Stimulated activated CD4-positive, alpha-beta T cell treated with anti-CD3 and anti-CD28 coated beads, Interleukin-12 subunit alpha, Interleukin-12 subunit beta, amount 100 ng/mL, for 24 hours (primary cell): ENCODE data around the gene CDKN1A.

Experiments used
- DNase-seq, 2 experiments: peaks; one replicate each; pipeline ENCODE4 v3.0.0-alpha.2; 2020; ENCODE audit warnings: low read depth in 2 of 2

The CDKN1A gene

GRCh38 chr6:36677059-36677749 lies 1.3 kb upstream of the CDKN1A start:
- no peak for DNase-seq

GRCh38 chr6:36677753-36678487 lies 594 bp upstream of the CDKN1A start:
- DNase-seq: no peak

GRCh38 chr6:36679043-36679833 lies 724 bp downstream of the CDKN1A start:
- DNase-seq: no peak

- DNase-seq: peak in 1 of 2 experiments; percentile 52
These were observed 4.0 kb downstream of the CDKN1A start for GRCh38 chr6:36682328-36683144.

GRCh38 chr6:36683145-36683655 lies 4.7 kb downstream of the CDKN1A start:
- DNase-seq: no peak

GRCh38 chr6:36683656-36684446 lies 5.3 kb downstream of the CDKN1A start:
- DNase-seq: no peak

GRCh38 chr6:36684447-36684812 lies 5.9 kb downstream of the CDKN1A start:
- no peak for DNase-seq

DNA sequence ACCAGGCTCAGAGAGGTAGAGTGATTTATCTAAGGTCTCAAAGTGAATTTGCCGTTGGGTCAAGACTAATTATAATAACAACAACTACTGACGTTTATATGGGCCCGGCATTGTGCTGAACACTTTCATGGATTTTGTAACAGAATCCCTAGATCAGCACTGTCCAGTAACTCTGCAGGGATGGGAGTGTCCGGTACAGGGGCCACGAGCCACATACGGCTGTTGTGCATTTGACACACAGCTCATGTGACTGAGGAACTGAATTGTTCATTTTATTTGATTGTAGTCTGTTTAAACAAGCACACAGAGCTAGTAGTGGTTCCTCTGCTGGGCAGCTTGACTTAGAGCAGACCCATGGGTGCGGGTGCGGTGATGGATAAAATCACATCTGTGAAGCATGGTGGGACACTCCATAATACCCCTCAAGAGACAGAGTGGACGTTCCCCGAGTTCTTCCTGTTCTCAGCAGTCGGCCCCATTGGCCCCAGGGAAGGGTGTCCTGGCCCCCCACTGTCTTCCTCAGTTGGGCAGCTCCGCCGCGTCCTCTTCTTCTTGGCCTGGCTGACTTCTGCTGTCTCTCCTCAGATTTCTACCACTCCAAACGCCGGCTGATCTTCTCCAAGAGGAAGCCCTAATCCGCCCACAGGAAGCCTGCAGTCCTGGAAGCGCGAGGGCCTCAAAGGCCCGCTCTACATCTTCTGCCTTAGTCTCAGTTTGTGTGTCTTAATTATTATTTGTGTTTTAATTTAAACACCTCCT lies 6.8 kb downstream of the CDKN1A start:
- DNase-seq: no peak

GRCh38 chr6:36685926-36686667 lies 7.6 kb downstream of the CDKN1A start:
- DNase-seq: no peak

DNA sequence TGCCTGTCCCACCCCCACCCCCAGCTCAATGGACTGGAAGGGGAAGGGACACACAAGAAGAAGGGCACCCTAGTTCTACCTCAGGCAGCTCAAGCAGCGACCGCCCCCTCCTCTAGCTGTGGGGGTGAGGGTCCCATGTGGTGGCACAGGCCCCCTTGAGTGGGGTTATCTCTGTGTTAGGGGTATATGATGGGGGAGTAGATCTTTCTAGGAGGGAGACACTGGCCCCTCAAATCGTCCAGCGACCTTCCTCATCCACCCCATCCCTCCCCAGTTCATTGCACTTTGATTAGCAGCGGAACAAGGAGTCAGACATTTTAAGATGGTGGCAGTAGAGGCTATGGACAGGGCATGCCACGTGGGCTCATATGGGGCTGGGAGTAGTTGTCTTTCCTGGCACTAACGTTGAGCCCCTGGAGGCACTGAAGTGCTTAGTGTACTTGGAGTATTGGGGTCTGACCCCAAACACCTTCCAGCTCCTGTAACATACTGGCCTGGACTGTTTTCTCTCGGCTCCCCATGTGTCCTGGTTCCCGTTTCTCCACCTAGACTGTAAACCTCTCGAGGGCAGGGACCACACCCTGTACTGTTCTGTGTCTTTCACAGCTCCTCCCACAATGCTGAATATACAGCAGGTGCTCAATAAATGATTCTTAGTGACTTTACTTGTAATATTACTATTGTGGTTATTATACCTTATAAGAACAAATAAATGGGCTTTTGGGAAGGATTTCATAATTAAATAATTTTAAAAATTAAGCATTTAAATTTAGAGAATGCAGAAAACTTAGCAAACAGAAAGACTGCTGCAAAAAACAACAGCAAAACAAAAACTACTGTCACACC lies 8.4 kb downstream of the CDKN1A start:
- DNase-seq: no peak

DNA sequence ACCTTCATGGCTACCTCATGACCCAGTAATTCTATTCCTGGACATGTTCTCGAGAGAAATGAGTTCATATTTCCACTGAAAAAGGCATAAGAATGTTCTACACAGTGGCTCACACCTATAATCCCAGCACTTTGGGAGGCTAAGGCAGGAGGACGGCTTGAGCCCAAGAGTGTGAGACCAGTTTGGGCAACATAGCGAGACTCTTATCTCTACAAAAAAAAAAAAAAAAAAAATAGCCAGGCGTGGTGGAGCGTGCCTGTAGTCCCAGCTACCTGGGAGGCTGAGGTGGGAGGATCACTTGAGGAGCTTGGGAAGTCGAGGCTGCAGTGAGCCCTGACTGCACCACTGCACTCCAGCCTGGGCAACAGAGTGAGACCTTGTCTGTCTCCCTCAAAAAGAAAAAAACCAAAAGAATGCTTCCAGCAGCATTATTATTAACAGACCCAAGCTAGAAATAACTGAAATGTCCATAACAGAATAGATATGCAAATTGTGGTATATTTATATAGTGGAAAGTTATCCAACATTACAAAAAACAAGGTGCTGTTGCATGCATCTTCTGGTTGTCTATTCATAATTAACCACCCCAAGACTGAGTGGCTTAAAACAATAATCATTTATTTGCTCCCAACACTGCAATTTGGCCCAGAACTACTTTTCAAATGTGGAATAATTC lies 9.7 kb downstream of the CDKN1A start:
- no peak for DNase-seq

GRCh38 chr6:36688739-36689075 lies 10.2 kb downstream of the CDKN1A start:
- no peak for DNase-seq

DNA sequence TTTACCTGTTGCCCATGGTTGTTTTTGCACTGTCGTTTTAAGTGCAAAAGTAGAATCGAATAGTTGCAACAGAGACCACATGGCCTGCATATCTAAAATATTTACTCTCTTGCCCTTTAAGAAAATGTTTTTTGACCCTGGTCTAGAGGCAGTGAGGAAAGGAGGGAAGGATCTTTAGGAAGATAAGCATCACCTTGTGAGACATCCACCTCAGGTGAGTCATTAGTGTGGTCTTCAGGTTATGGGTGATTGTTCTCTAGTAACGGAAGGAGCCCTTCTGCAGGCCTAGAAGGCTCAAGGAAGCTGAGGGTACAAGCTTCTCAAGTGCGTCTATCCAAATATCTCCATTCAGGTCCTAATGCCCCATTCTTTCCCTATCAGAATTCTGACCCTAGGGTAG lies 12.5 kb downstream of the CDKN1A start:
- no peak for DNase-seq

DNA sequence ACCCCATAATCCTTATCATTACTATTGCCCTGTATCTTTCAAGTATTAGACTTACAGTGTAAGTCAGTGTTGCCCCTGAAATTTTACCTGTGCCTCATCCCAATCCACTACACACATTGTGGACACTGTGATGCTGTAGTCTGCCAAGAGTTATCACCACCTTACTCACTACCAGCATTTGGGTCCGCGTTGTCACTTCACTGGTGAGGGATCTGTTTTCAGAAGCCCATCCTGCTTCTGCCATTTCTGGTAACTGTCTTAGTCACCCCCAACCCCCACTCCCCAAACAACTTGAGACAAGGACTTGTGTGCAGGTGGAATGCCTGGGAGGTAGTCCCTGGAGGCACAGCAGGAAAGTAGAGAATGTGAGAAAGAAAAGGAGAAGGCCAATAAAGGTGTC lies 13.1 kb downstream of the CDKN1A start:
- no peak for DNase-seq

- DNase-seq: no peak
These were observed 13.7 kb downstream of the CDKN1A start for GRCh38 chr6:36692220-36692619.

GRCh38 chr6:36692861-36693702 lies 14.6 kb downstream of the CDKN1A start:
- DNase-seq: no peak

GRCh38 chr6:36694616-36695015 lies 16.1 kb downstream of the CDKN1A start:
- no peak for DNase-seq
